ENCODE results near the gene TCF25.

The TCF25 gene

DNA sequence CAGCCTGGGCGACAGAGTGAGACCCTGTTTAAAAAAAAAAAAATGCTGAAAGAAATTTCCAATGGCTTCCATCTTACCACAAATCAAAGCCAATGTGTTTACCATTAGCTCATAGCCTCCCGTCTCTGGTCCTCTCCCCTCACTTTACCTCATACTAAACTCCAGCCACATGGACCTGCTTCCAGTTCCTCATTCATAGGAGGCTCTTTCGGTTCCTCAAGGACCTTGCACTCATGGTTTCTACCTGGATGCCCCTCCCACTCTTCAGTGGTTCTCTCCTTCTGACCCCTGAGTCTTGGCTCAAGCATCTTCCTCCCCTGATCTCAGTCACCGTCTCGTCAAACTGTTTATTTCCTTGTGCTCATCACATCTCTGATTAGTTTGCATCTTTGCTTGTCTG, 71.4 kb downstream of the TCF25 start:
- TF ChIP-seq, protein P1, sequence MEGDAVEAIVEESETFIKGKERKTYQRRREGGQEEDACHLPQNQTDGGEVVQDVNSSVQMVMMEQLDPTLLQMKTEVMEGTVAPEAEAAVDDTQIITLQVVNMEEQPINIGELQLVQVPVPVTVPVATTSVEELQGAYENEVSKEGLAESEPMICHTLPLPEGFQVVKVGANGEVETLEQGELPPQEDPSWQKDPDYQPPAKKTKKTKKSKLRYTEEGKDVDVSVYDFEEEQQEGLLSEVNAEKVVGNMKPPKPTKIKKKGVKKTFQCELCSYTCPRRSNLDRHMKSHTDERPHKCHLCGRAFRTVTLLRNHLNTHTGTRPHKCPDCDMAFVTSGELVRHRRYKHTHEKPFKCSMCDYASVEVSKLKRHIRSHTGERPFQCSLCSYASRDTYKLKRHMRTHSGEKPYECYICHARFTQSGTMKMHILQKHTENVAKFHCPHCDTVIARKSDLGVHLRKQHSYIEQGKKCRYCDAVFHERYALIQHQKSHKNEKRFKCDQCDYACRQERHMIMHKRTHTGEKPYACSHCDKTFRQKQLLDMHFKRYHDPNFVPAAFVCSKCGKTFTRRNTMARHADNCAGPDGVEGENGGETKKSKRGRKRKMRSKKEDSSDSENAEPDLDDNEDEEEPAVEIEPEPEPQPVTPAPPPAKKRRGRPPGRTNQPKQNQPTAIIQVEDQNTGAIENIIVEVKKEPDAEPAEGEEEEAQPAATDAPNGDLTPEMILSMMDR (conservative IDR thresholded peaks at IDR 0.05; ENCODE audit: low read depth, low read length): no peak
- H3K9ac ChIP-seq: no peak overlapping the region
- peaks cover 9% of the 10 kb centered on the region for H3K4me1 ChIP-seq (ENCODE audit: low read depth, poor library complexity, severe bottlenecking)

DNA sequence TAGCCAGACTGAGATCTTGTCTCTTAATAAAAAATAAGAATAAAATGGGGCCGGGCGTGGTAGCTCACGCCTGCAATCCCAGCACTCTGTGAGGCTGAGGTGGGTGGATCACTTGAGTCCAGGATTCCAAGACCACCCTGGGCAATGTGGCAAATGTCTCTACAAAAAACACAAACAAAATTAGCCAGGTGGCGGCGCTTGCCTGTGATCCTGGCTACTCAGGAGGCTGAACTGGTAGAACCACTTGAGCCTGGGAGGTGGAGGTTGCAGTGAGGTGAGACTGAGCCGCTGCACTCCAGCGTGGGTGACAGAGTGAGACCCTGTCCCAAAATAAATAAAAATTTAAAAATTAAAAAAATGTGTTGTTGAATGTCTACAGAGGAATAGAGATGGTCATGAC, 72.3 kb downstream of the TCF25 start:
- Histone ChIP-seq H2AFZ (ENCODE audit: low read depth) (no peak overlapping the region), H3K27ac (no peak overlapping the region), H3K9ac (no peak overlapping the region), H3K4me1 (ENCODE audit: low read depth, poor library complexity, severe bottlenecking) (peaks cover 9% of the 10 kb centered on the region), H3K79me2 (ENCODE audit: insufficient read depth, low read depth) (no peaks in the 10 kb centered on the region), H3K36me3 (ENCODE audit: insufficient read depth) (no peaks in the 10 kb centered on the region), H4K20me1 (ENCODE audit: insufficient read depth) (no peaks in the 10 kb centered on the region), H3K4me3 (IDR thresholded peaks at IDR 0.05; ENCODE audit: insufficient read depth, low read depth, low read length) (no peak overlapping the region), H3K4me2 (no peak overlapping the region), H3K27me3 (ENCODE audit: insufficient read depth, low read depth) (peaks cover 59% of the 10 kb centered on the region)
- TF ChIP-seq, protein P1 (conservative IDR thresholded peaks at IDR 0.05; ENCODE audit: low read depth, low read length): no peak

More for the DNA sequence above, 71.4 kb downstream of the TCF25 start:
- Histone ChIP-seq H2AFZ (ENCODE audit: low read depth) (no peak overlapping the region), H3K4me2 (no peak overlapping the region), H3K4me3 (IDR thresholded peaks at IDR 0.05; ENCODE audit: insufficient read depth, low read depth, low read length) (no peak overlapping the region), H3K79me2 (ENCODE audit: insufficient read depth, low read depth) (no peaks in the 10 kb centered on the region), H4K20me1 (ENCODE audit: insufficient read depth) (no peaks in the 10 kb centered on the region), H3K36me3 (ENCODE audit: insufficient read depth) (no peaks in the 10 kb centered on the region), H3K27ac (no peak overlapping the region), H3K27me3 (ENCODE audit: insufficient read depth, low read depth) (peaks cover 68% of the 10 kb centered on the region)

DNA sequence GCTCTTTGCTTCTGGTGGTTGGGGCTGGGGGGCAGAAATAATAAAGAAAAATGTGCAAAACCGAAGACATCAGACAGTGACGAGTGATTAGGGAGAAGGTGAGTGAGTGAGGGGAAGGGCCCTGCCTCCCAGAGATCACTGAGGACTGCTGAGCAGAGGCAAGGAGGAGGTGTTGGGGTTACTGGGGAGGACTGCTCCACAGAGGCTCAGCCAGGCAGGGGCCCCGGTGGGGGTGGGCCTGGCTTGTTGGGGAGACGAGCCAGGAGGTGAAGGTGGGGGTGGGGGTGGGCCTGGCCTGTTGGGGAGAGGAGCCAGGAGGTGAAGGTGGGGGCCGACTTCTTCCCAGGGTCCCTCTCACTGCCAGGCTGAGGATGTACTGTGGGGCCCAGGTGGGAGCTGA, 73.1 kb downstream of the TCF25 start:
- Histone ChIP-seq H4K20me1 (ENCODE audit: insufficient read depth) (no peaks in the 10 kb centered on the region), H3K9ac (no peak overlapping the region), H3K36me3 (ENCODE audit: insufficient read depth) (no peaks in the 10 kb centered on the region), H3K4me3 (IDR thresholded peaks at IDR 0.05; ENCODE audit: insufficient read depth, low read depth, low read length) (no peak overlapping the region), H3K27me3 (ENCODE audit: insufficient read depth, low read depth) (peaks cover 54% of the 10 kb centered on the region), H3K4me2 (no peak overlapping the region), H3K4me1 (ENCODE audit: low read depth, poor library complexity, severe bottlenecking) (peaks cover 9% of the 10 kb centered on the region), H3K27ac (no peak overlapping the region), H3K79me2 (ENCODE audit: insufficient read depth, low read depth) (no peaks in the 10 kb centered on the region), H2AFZ (ENCODE audit: low read depth) (no peak overlapping the region)
- TF ChIP-seq, protein P1 (conservative IDR thresholded peaks at IDR 0.05; ENCODE audit: low read depth, low read length): no peak

DNA sequence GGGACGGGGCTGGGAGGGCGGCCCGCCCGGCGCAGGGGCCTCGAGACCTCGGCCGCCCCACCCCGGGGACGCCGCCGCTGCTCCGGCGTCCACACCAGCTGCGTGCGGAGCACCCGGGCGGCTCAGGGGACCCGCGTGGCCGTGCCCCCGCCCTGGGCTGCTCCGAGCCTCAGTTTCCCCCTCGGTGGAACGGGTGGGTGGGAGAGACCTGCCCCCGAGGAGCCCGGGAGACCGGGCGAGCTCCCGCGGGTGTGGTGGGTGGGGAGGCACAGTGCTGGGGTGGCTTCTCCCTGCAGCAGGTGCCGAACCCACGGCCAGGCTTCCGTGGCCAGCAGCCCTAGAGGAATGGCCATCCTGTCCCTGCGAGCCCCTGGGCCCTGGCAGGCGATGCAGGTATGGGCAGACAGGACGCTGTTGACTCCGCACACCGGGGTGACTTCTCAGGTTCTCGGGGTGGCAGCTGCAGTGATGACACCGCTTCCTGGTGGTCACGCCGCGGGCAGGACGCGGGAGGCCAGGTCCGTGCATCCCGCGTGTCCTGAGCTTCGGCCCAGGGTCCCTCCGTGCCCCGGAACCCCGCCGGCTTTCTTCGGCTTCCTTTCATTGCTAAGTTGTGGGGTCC, 75.8 kb downstream of the TCF25 start:
- Histone ChIP-seq H3K79me2 (ENCODE audit: insufficient read depth, low read depth) (no peaks in the 10 kb centered on the region), H3K4me1 (ENCODE audit: low read depth, poor library complexity, severe bottlenecking) (peaks cover 16% of the 10 kb centered on the region), H3K9ac (peak overlapping the region; percentile 25; the same call in 1 of the 2 replicates), H3K4me3 (IDR thresholded peaks at IDR 0.05; ENCODE audit: insufficient read depth, low read depth, low read length) (no peak overlapping the region), H3K27me3 (ENCODE audit: insufficient read depth, low read depth) (peaks cover 33% of the 10 kb centered on the region), H3K27ac (no peak overlapping the region), H2AFZ (ENCODE audit: low read depth) (no peak overlapping the region; the same call in 1 of the 2 replicates), H3K4me2 (peak overlapping the region; percentile 84), H3K36me3 (ENCODE audit: insufficient read depth) (no peaks in the 10 kb centered on the region), H4K20me1 (ENCODE audit: insufficient read depth) (no peaks in the 10 kb centered on the region)
- TF ChIP-seq, protein P1 (conservative IDR thresholded peaks at IDR 0.05; ENCODE audit: low read depth, low read length): no peak
